Measurements from ENCODE around the gene CISD2. TPM values are rescaled to one million over a fixed set of nuclear protein-coding genes. Genes with fewer than 3 reads are reported as not detected.

Gene CISD2
- total RNA-seq (2022; extraction: Qiagen RNA extraction) = 36.3 to 41.3 TPM (median 38.7 TPM) in 5 replicates

GRCh38 chr4:102868781-102869568, at the start of gene CISD2:
Gene CISD2 (plus strand): TSS chr4:102868992. CDS start chr4:102869085, 93 bp downstream.

GRCh38 chr4:102826890-102827673, 41.7 kb upstream of the CISD2 start, which contains the start of gene UBE2D3:
Gene UBE2D3 (minus strand): TSS chr4:102827551. CDS start chr4:102826508, 1,043 bp downstream.

Other genes starting within 250 kb of the CISD2 start
- gene MANBA, start 108.0 kb upstream of the CISD2 start, total RNA-seq (2022; extraction: Qiagen RNA extraction) = 12.4 to 15.4 TPM (median 13.5 TPM) in 5 replicates
- gene UBE2D3, start 41.4 kb upstream of the CISD2 start, total RNA-seq (2022; extraction: Qiagen RNA extraction) = 215 to 233 TPM (median 230 TPM) in 5 replicates
- gene SLC9B1, start 150.7 kb downstream of the CISD2 start, total RNA-seq (2022; extraction: Qiagen RNA extraction) = not detected in 5 replicates
- gene SLC9B2, start 207.8 kb downstream of the CISD2 start, total RNA-seq (2022; extraction: Qiagen RNA extraction) = 7.1 to 8.1 TPM (median 7.6 TPM) in 5 replicates
- 8.6 to 9.7 TPM (median 9.3 TPM) in 5 replicates for gene BDH2, start 230.8 kb downstream of the CISD2 start, total RNA-seq (2022; extraction: Qiagen RNA extraction)